HUES48 (cell line): Measurements from ENCODE around the gene UBXN2A.
"Not testable (repeated sequence)": the region's sequence is repeated elsewhere in the genome, so short reads cannot be mapped to it uniquely, and the experiment has no call there.

Source experiments
- H3K27ac ChIP-seq: one replicate; pipeline ENCODE4 v1.7.0; 2013; ENCODE audit warnings: low read depth, low read length, inconsistent platforms
- H3K27me3 ChIP-seq: 2 replicates; pipeline ENCODE4 v1.6.1; 2013; ENCODE audit warnings: mild to moderate bottlenecking, low read length; ENCODE audit not compliant: control insufficient read depth, insufficient read depth
- H3K36me3 ChIP-seq: 2 replicates; pipeline ENCODE4 v1.6.1; 2013; ENCODE audit warnings: low read length; ENCODE audit not compliant: control insufficient read depth, insufficient read depth
- H3K4me1 ChIP-seq: 2 replicates; pipeline ENCODE4 v1.6.1; 2013; ENCODE audit warnings: mild to moderate bottlenecking, low read length; ENCODE audit not compliant: control insufficient read depth, insufficient read depth
- H3K4me3 ChIP-seq: 2 replicates; pipeline ENCODE4 v1.5.1; 2013; ENCODE audit warnings: mild to moderate bottlenecking, low read depth, low read length
- H3K9ac ChIP-seq: 2 replicates; pipeline ENCODE4 v1.6.1; 2013; ENCODE audit warnings: mild to moderate bottlenecking, low read depth, low read length, moderate library complexity
- H3K9me3 ChIP-seq: 2 replicates; pipeline ENCODE4 v1.6.1; 2013; ENCODE audit warnings: low read length; ENCODE audit not compliant: control insufficient read depth, insufficient read depth

The UBXN2A gene

DNA sequence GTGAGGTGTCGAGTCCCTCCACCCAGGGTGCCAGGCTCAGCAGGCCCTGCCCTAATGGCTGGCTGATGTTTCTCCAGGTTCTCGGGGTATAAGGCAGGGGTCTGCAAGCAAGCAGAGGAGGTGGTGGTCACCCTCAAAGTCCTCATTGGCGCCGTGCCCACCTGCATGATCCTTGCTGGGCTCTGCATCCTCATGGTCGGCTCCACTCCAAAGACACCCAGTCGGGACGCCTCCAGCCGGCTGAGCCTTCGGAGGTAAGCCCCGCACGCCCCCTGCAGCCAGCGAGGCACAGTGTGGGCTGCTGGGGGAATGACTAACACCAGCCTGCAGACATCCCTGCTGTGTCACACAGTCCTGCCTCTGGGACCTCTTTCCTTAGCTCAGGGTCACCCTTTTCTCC lies 83.8 kb downstream of the UBXN2A start:
- Histone ChIP-seq H3K27me3 (no peaks in the 10 kb centered on the region), H3K27ac (no peak overlapping the region), H3K4me3 (no peak overlapping the region), H3K9ac (no peak overlapping the region), H3K4me1 (peaks cover 36% of the 10 kb centered on the region), H3K9me3 (no peaks in the 10 kb centered on the region), H3K36me3 (peaks cover 17% of the 10 kb centered on the region)

DNA sequence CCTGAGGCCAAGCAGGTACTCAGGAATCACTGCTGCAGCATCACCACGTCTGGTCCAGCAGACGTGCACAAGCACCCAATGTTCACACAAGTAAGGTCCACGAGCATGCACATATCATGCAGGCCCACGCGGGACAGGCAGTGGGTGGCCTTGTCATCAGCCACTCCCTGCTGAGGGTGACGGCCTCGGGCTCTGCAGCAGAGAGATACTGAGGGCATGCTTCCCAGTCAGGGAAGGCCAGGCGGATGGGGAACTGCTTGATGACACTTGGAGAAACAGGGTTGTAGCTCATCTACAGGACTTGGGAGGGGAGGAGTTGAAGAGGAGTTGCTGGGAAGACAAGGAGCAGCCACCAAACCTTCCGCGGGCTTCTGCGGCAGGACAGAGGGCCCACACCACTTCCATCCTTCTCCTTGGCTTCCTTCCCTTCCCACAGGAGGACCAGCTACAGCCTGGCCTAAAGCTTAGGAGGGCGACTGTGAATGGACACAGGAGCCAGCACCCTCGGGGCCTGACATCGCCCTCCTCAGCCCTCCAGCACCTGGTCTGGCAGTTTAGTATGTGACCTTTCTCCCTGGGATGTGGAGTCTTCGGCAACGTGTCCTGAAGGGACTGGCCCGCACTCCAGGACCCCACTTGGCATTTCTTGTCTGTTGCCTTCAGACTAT lies 84.9 kb downstream of the UBXN2A start:
- no peak overlapping the region for H3K4me3 ChIP-seq
- H3K27ac ChIP-seq, result peak overlapping the region; percentile 90
- peak overlapping the region; percentile 7; the same call in 1 of the 2 replicates for H3K9ac ChIP-seq
- no peaks in the 10 kb centered on the region for H3K9me3 ChIP-seq
- H3K36me3 ChIP-seq, result peaks cover 28% of the 10 kb centered on the region
- H3K27me3 ChIP-seq, result no peaks in the 10 kb centered on the region
- peaks cover 36% of the 10 kb centered on the region for H3K4me1 ChIP-seq

DNA sequence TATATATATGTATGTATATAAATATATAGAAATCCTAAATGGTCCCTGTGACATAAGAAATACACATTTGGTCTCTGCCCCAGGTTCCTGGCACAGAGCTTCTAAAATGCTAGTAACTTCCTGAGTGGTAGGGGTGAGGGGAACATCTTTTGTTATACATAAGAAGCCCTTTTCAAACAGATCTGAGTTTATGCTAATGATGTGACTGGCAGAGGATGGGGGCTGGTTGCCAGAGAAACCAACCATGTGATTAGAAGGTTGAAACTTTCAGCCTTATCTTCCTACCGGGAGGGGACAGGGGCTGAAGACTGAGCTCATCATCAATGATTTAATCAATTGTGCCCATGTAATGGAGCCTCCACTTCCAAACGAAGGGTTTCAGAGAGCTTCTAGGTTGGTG lies 86.0 kb downstream of the UBXN2A start:
- no peak overlapping the region for H3K9ac ChIP-seq
- H3K27me3 ChIP-seq, result no peaks in the 10 kb centered on the region
- peaks cover 39% of the 10 kb centered on the region for H3K36me3 ChIP-seq
- peaks cover 36% of the 10 kb centered on the region for H3K4me1 ChIP-seq
- H3K4me3 ChIP-seq, result peak overlapping the region; percentile 31; the same call in 1 of the 2 replicates
- no peaks in the 10 kb centered on the region for H3K9me3 ChIP-seq
- H3K27ac ChIP-seq, result peak overlapping the region; percentile 90

DNA sequence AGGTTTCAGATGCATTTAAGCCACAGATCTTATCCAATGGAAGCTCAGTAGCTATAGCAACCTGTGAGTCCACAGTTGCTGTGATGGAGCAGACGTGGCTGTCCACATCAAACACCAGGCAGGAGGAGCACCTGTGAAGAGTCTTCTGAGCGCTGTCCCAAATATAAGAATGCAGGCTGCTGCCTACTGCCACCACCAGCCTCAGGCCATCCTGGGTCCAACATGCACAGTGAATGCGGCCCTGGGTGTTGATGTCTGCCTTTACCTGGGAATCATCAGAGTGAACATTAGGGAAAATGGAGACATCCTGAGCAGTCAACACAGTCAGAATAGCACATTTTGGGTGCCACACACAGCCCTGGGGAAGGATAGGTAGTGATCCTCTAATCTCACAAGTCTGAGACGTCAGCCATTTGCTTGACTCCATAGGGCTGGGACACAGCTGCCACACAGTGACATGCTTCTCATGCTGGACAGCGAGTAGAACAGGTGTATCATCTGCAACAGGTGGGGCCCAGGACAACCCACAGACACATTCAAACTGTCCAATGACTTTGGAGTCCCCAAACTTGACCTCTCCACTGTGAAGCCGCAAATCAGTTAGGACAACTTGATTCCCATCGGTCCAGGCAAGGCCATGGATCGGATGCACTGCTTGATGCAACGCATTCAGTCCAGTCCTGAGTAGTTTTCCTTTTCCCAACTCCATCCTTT lies 98.7 kb downstream of the UBXN2A start:
- H3K9me3 ChIP-seq, result no peaks in the 10 kb centered on the region
- no peaks in the 10 kb centered on the region for H3K4me1 ChIP-seq
- H3K27me3 ChIP-seq, result no peaks in the 10 kb centered on the region
- no peak overlapping the region for H3K9ac ChIP-seq
- no peak overlapping the region for H3K27ac ChIP-seq
- H3K4me3 ChIP-seq, result no peak overlapping the region
- peaks cover 45% of the 10 kb centered on the region for H3K36me3 ChIP-seq

DNA sequence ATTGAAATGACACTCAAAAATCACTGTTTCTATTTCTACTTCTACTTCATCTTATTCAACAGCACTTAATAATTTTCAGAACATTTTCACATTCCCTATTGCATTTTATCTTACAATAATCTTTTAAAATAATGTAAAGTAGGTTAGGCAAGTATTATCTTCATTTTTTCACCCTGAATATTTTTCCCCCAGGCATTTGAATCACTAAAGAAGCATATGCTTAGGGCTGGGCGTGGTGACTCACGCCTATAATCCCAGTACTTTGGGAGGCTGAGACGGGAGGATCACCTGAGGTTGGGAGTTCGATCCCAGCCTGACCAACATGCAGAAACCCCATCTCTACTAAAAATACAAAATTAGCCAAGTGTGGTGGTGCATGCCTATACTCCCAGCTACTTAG lies 100.2 kb downstream of the UBXN2A start:
- H3K4me1 ChIP-seq, result no peaks in the 10 kb centered on the region
- no peak overlapping the region for H3K27ac ChIP-seq
- H3K9me3 ChIP-seq, result no peaks in the 10 kb centered on the region
- H3K4me3 ChIP-seq, result no peak overlapping the region
- no peaks in the 10 kb centered on the region for H3K27me3 ChIP-seq
- no peak overlapping the region for H3K9ac ChIP-seq
- peaks cover 42% of the 10 kb centered on the region for H3K36me3 ChIP-seq

DNA sequence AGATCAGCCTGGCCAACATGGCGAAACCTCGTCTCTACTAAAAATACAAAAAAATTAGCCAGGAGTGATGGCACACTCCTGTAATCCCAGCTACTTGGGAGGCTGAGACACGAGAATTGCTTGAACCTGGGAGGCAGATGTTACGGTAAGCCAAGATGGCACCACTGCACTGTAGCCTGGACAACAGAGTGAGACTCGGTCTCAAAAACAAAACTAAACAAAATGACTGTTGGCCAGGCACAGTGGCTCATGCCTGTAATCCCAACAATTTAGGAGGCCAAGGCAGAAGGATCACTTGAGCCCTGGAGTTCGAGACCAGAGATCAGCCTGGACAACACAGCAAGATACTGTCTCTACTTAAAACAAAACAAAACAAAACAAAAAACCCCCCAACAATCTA lies 102.9 kb downstream of the UBXN2A start:
- peaks cover 25% of the 10 kb centered on the region for H3K36me3 ChIP-seq
- not testable (repeated sequence) for H3K27ac ChIP-seq, H3K9me3 ChIP-seq, H3K4me3 ChIP-seq, H3K9ac ChIP-seq, H3K27me3 ChIP-seq, H3K4me1 ChIP-seq

DNA sequence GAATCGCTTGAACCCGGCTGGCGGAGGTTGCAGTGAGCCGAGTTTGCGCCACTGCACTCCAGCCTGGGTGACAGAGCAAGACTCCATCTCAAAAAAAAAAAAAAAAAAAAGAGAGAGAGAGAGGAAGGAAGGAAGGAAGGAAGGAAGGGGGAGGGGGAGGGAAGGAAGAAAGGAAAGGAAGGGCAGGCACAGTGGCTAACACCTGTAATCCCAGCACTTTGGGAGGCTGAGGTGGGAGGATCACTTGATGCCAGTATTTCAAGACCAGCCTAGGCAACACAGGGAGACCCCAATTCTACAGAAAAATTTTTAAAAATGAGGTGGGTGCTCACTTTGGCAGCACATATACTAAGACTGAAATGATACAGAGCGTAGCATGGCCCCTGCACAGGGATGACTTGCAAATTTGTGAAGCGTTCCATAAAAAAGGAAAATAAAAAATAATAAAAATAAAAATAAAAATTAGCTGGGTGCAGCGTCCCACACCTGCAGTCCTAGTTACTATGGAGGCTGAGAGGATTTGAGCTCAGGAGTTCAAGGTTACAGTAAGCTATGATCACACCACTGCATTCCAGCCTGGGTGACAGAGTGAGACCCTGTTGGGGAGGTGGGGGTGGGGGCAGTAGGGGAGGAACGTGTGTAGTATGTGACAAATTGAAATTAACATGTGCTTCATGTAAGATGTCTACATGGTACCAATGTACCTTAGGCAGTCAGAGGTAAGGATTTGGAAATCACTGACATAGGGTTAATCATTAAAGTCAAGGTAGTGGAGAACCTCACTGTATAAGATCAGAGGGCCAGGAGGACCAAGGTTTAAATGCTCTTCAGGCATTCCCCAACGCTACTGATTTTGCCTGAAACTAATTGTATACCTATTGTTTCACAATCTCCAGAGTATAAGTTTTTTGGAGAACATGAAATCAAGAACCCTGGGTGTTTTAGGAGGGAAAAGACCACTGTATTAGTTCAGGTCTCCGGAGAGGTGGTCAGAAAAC lies 105.5 kb downstream of the UBXN2A start:
- H3K9ac ChIP-seq, result no peak overlapping the region
- peaks cover 8% of the 10 kb centered on the region for H3K4me1 ChIP-seq
- no peak overlapping the region for H3K27ac ChIP-seq
- 0 out of 2 replicates have a peak, but pooled peaks cover 7% of the 10 kb centered on the region for H3K36me3 ChIP-seq
- 0 out of 2 replicates have a peak, but pooled peaks cover 2% of the 10 kb centered on the region for H3K27me3 ChIP-seq
- peak overlapping the region; percentile 82 for H3K4me3 ChIP-seq
- no peaks in the 10 kb centered on the region for H3K9me3 ChIP-seq

DNA sequence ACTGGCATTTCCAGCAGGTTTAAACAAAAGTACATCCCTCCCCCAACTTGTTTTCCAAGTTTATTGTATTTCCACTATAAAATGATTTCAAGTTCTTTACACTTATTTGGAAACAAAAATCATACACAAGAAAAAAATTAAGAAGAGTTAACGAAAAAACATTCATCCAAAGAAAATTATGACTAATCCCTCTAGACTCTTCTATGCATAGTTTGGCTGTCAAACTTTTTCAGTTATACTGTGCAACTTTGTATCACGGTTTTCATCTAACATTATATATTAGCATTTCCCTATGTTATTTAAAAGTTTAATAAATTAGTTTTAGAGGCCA lies 106.3 kb downstream of the UBXN2A start:
- peak overlapping the region; percentile 82 for H3K4me3 ChIP-seq
- no peak overlapping the region for H3K9ac ChIP-seq
- H3K27ac ChIP-seq, result peak overlapping the region; percentile 75
- H3K36me3 ChIP-seq, result 0 out of 2 replicates have a peak, but pooled peaks cover 7% of the 10 kb centered on the region
- 0 out of 2 replicates have a peak, but pooled peaks cover 2% of the 10 kb centered on the region for H3K27me3 ChIP-seq
- H3K4me1 ChIP-seq, result peaks cover 8% of the 10 kb centered on the region
- no peaks in the 10 kb centered on the region for H3K9me3 ChIP-seq

DNA sequence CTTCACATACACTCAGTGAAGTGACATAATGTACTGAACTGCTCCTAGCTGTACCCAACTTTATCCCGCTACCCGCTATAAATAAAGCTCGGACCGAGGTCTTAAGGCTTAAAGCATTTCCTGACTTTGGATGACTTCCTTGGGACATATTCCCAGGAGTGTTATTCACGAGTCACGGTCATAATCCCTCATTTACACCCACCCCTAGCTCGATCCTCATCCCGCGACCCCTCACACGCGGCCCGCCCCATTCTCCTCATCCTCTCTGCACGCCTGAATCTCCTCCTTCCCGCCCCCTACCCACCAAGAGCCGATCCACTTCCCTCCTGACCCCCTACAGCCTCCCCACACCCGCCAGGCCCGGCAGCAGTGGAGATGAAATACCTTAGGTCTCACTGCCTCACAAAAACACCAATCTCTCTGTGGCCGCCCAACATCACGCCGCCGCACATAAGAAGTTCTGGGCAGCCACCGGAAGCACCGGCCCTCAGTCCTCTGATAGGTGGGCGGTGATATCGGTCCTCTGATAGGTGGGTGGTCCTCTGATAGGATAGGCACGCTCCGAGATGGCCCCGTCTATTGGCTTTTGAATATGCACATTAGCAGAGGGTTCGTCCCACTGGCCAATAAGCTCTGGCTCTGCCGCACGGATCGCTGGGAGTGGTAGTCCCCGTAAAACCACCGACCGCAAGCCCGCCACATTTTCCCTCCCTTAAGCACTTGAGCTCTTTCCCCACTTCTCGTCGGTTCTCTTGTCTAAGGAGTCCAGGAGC lies 106.9 kb downstream of the UBXN2A start, which contains the start of gene WDCP:
TSS of gene WDCP (minus strand) at position 462 of the 773 bp plus-strand sequence. CDS start 7,897 bp downstream, outside the sequence.
- 0 out of 2 replicates have a peak, but pooled peaks cover 2% of the 10 kb centered on the region for H3K27me3 ChIP-seq
- H3K9ac ChIP-seq, result peak within 1 kb of the TSS; percentile 47; the same call in 1 of the 2 replicates
- peak within 1 kb of the TSS; percentile 82 for H3K4me3 ChIP-seq
- H3K36me3 ChIP-seq, result 0 out of 2 replicates have a peak, but pooled peaks cover 7% of the 10 kb centered on the region
- peaks cover 8% of the 10 kb centered on the region for H3K4me1 ChIP-seq
- no peaks in the 10 kb centered on the region for H3K9me3 ChIP-seq
- H3K27ac ChIP-seq, result peak within 1 kb of the TSS; percentile 75

DNA sequence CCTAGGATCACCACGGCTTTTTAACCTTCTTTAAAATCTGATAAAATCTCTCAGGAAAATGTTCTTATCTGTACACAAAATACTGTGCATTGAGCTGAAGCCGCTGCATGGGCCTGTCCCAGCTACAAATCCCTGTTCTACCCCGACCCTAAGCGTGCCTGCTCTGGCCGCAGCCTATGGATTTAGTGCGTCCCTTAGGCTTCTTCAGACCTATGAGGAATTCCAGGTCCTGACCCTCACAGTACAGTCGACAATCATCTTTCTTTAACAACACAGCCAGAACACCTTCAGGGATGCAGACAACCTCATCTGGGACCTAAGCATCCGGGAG lies 107.4 kb downstream of the UBXN2A start:
- 0 out of 2 replicates have a peak, but pooled peaks cover 2% of the 10 kb centered on the region for H3K27me3 ChIP-seq
- peaks cover 8% of the 10 kb centered on the region for H3K4me1 ChIP-seq
- no peak overlapping the region for H3K9ac ChIP-seq
- 0 out of 2 replicates have a peak, but pooled peaks cover 7% of the 10 kb centered on the region for H3K36me3 ChIP-seq
- H3K4me3 ChIP-seq, result peak overlapping the region; percentile 45
- peak overlapping the region; percentile 32 for H3K27ac ChIP-seq
- H3K9me3 ChIP-seq, result no peaks in the 10 kb centered on the region
